ENCODE measurements around the gene OR10A5.
A peak's percentile ranks its signal among the peaks of the same experiment; 100 is the strongest.
"Not testable (repeated sequence)": the region's sequence is repeated elsewhere in the genome, so short reads cannot be mapped to it uniquely, and the experiment has no call there.

OR10A5 gene

GRCh38 chr11:6845383-6845782 is at the start of gene OR10A5:
TSS of gene OR10A5 (plus strand) at chr11:6845683. CDS start at chr11:6845683, 0 bp downstream.
- DNase-seq (ENCODE audit: low read depth): no peak

GRCh38 chr11:6799402-6799801 is 46.1 kb upstream of the OR10A5 start, which contains the start of gene OR6A2:
TSS of gene OR6A2 (minus strand) at chr11:6799689. CDS start at chr11:6795708, 3,981 bp downstream.
- DNase-seq (ENCODE audit: low read depth): no peak

- not testable (repeated sequence) for DNase-seq (ENCODE audit: low read depth)
These were observed 44.4 kb upstream of the OR10A5 start for GRCh38 chr11:6801075-6801474.

GRCh38 chr11:6812390-6813005 is 33.0 kb upstream of the OR10A5 start:
- DNase-seq (ENCODE audit: low read depth): peak; percentile 14

GRCh38 chr11:6813656-6814055 is 31.8 kb upstream of the OR10A5 start:
- no peak for DNase-seq (ENCODE audit: low read depth)

GRCh38 chr11:6817694-6818093 is 27.8 kb upstream of the OR10A5 start:
- DNase-seq (ENCODE audit: low read depth): no peak

GRCh38 chr11:6818967-6819366 is 26.5 kb upstream of the OR10A5 start:
- DNase-seq (ENCODE audit: low read depth): no peak

- DNase-seq (ENCODE audit: low read depth): no peak
These were observed 21.2 kb upstream of the OR10A5 start for GRCh38 chr11:6824136-6824823.

- no peak for DNase-seq (ENCODE audit: low read depth)
These were observed 20.2 kb upstream of the OR10A5 start for GRCh38 chr11:6825231-6825744.

GRCh38 chr11:6828103-6828502 is 17.4 kb upstream of the OR10A5 start:
- DNase-seq (ENCODE audit: low read depth): no peak

GRCh38 chr11:6833356-6833755 is 12.1 kb upstream of the OR10A5 start:
- DNase-seq (ENCODE audit: low read depth): no peak

GRCh38 chr11:6834021-6834420 is 11.5 kb upstream of the OR10A5 start:
- no peak for DNase-seq (ENCODE audit: low read depth)

- no peak for DNase-seq (ENCODE audit: low read depth)
These were observed 3.8 kb upstream of the OR10A5 start for GRCh38 chr11:6841694-6842093.

GRCh38 chr11:6843670-6844069 is 1.8 kb upstream of the OR10A5 start:
- no peak for DNase-seq (ENCODE audit: low read depth)

GRCh38 chr11:6844356-6844755 is 1.1 kb upstream of the OR10A5 start:
- DNase-seq (ENCODE audit: low read depth): no peak

- DNase-seq (ENCODE audit: low read depth): no peak
These were observed 5.0 kb downstream of the OR10A5 start for GRCh38 chr11:6850526-6850925.

- DNase-seq (ENCODE audit: low read depth): not testable (repeated sequence)
These were observed 9.3 kb downstream of the OR10A5 start for GRCh38 chr11:6854801-6855200.

- no peak for DNase-seq (ENCODE audit: low read depth)
These were observed 10.6 kb downstream of the OR10A5 start for GRCh38 chr11:6855971-6856541.

GRCh38 chr11:6856871-6857270 is 11.4 kb downstream of the OR10A5 start:
- DNase-seq (ENCODE audit: low read depth): no peak

- no peak for DNase-seq (ENCODE audit: low read depth)
These were observed 17.5 kb downstream of the OR10A5 start, which contains the start of gene OR10A2 for GRCh38 chr11:6862961-6863360. TSS of gene OR10A2 (plus strand) at chr11:6863057. CDS start at chr11:6869755, 6,698 bp downstream.

- DNase-seq (ENCODE audit: low read depth): no peak
These were observed 19.0 kb downstream of the OR10A5 start for GRCh38 chr11:6864438-6864837.

- no peak for DNase-seq (ENCODE audit: low read depth)
These were observed 25.8 kb downstream of the OR10A5 start for GRCh38 chr11:6871278-6871677.

- DNase-seq (ENCODE audit: low read depth): no peak
These were observed 30.3 kb downstream of the OR10A5 start for GRCh38 chr11:6875761-6876160.
